CD4-positive, alpha-beta T cell (primary cell): ENCODE data around the gene SLC12A5. TPM values are rescaled to one million over a fixed set of nuclear protein-coding genes. Genes with fewer than 3 reads are reported as not detected.

ENCODE experiments used
- ATAC-seq: fragments of 200-7000 bp; cut with Tn5 transposase; one replicate; pipeline ENCODE4 v1.10.0; 2022; ENCODE audit warnings: mild to moderate bottlenecking; ENCODE audit not compliant: poor library complexity
- CTCF ChIA-PET: fragments of 350-600 bp; sonication (Branson Sonifier 250); formaldehyde crosslinking; loops from one replicate; lab custom pipeline; 2021; ENCODE audit warnings: antibody characterized with exemption, inconsistent platforms; lab: Charles Lee
- POLR2A ChIA-PET: fragments of 350-600 bp; sonication (Branson Sonifier 250); formaldehyde crosslinking; loops from one replicate; lab custom pipeline; 2021; ENCODE audit warnings: antibody characterized with exemption, inconsistent platforms; lab: Charles Lee
- DNase-seq, 14 experiments: peaks; one replicate each; pipeline ENCODE4 v3.0.0-alpha.2; 2013 to 2020; ENCODE audit warnings: mixed read lengths in 2 of 14
- H3K27ac ChIP-seq, 2 donors: one replicate each; pipeline versions ENCODE4 v1.5.1 to v1.7.0; 2013; ENCODE audit warnings: low read length in 2 of 2, low read depth in 1 of 2, mild to moderate bottlenecking in 1 of 2
- H3K27me3 ChIP-seq, 2 experiments: 1 replicate in 1 of 2; 2 replicates in 1 of 2; pipeline versions ENCODE4 v1.6.1 to v1.7.0; 2013; ENCODE audit warnings: low read length in 2 of 2, control low read depth in 1 of 2, mild to moderate bottlenecking in 1 of 2, moderate library complexity in 1 of 2; ENCODE audit not compliant: insufficient read depth in 2 of 2, control insufficient read depth in 1 of 2
- H3K36me3 ChIP-seq: one replicate; pipeline ENCODE4 v1.6.1; 2013; ENCODE audit warnings: low read length, control low read depth; ENCODE audit not compliant: insufficient read depth
- H3K4me1 ChIP-seq: one replicate; pipeline ENCODE4 v1.6.1; 2013; ENCODE audit warnings: low read length, control low read depth; ENCODE audit not compliant: insufficient read depth
- H3K4me3 ChIP-seq: one replicate; pipeline ENCODE4 v1.5.1; 2013; ENCODE audit warnings: mild to moderate bottlenecking, low read length, moderate library complexity
- H3K9me3 ChIP-seq, 2 experiments: 1 replicate in 1 of 2; 2 replicates in 1 of 2; pipeline versions ENCODE4 v1.6.1 to v1.7.0; 2013; ENCODE audit warnings: low read length in 2 of 2, mild to moderate bottlenecking in 2 of 2, control low read depth in 1 of 2, moderate library complexity in 1 of 2; ENCODE audit not compliant: control insufficient read depth in 1 of 2, insufficient read depth in 1 of 2
- H3K27ac Mint-ChIP-seq: one replicate; pipeline ENCODE4 v1.8.0; 2020; ENCODE audit warnings: mixed read lengths
- H3K27me3 Mint-ChIP-seq: one replicate; pipeline ENCODE4 v1.8.0; 2021; ENCODE audit warnings: mixed read lengths
- H3K36me3 Mint-ChIP-seq: one replicate; pipeline ENCODE4 v1.8.0; 2021; ENCODE audit warnings: low read depth, mixed read lengths
- H3K4me1 Mint-ChIP-seq: one replicate; pipeline ENCODE4 v1.8.0; 2021; ENCODE audit warnings: low read depth, mixed read lengths
- H3K4me3 Mint-ChIP-seq: one replicate; pipeline ENCODE4 v1.8.0; 2020; ENCODE audit warnings: mild to moderate bottlenecking, mixed read lengths
- H3K9me3 Mint-ChIP-seq: one replicate; pipeline ENCODE4 v1.8.0; 2020; ENCODE audit warnings: mixed read lengths
- intact Hi-C, 2 experiments: fragments of 100-400 bp; cut with DNase I in 1 of 2; cut with micrococcal nuclease in 1 of 2; formaldehyde crosslinking; loops; one replicate each; pipeline versions ENCODE4 v1.15.1 to v1.9.0; 2023 to 2025; cut with DNase I, micrococcal nuclease
- total RNA-seq, 174 experiments: library from RNA in 2 of 174; stranded (reverse) in 2 of 174; gene quantifications; one replicate each; pipeline ENCODE4 v1.2.3 and lab custom pipeline; 2021 to 2026
- TF ChIP-seq, protein P1 (sequence below): fragments of 200-600 bp; IDR thresholded peaks from one replicate; pipeline ENCODE4 v1.8.0; 2022; ENCODE audit warnings: antibody characterized with exemption, mild to moderate bottlenecking

The SLC12A5 gene
- total RNA-seq, 2 experiments from 2014 or later = 1.3 to 2.4 TPM

- Mint-ChIP-seq H3K27ac (no peak overlapping the region), H3K9me3 (no peaks in the 10 kb centered on the region), H3K4me3 (no peak overlapping the region), H3K36me3 (no peaks in the 10 kb centered on the region), H3K4me1 (no peaks in the 10 kb centered on the region), H3K27me3 (peaks cover 24% of the 10 kb centered on the region)
- Histone ChIP-seq H3K4me1 (no peaks in the 10 kb centered on the region), H3K4me3 (no peak overlapping the region), H3K27me3 (peaks cover 5 to 15% of the 10 kb centered on the region in 2 experiments), H3K9me3 (peaks cover 0 to 5% of the 10 kb centered on the region in 2 experiments), H3K36me3 (no peaks in the 10 kb centered on the region), H3K27ac (no peak overlapping the region)
- CTCF ChIA-PET = no interaction called here
- TF ChIP-seq, protein P1, sequence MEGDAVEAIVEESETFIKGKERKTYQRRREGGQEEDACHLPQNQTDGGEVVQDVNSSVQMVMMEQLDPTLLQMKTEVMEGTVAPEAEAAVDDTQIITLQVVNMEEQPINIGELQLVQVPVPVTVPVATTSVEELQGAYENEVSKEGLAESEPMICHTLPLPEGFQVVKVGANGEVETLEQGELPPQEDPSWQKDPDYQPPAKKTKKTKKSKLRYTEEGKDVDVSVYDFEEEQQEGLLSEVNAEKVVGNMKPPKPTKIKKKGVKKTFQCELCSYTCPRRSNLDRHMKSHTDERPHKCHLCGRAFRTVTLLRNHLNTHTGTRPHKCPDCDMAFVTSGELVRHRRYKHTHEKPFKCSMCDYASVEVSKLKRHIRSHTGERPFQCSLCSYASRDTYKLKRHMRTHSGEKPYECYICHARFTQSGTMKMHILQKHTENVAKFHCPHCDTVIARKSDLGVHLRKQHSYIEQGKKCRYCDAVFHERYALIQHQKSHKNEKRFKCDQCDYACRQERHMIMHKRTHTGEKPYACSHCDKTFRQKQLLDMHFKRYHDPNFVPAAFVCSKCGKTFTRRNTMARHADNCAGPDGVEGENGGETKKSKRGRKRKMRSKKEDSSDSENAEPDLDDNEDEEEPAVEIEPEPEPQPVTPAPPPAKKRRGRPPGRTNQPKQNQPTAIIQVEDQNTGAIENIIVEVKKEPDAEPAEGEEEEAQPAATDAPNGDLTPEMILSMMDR = no peak
- ATAC-seq = no peak
- no peak for DNase-seq
- POLR2A ChIA-PET = no interaction called here
- intact Hi-C loops = no loop called here
Observed at GRCh38 chr20:46049815-46050214, 20.8 kb downstream of the SLC12A5 start.

DNA sequence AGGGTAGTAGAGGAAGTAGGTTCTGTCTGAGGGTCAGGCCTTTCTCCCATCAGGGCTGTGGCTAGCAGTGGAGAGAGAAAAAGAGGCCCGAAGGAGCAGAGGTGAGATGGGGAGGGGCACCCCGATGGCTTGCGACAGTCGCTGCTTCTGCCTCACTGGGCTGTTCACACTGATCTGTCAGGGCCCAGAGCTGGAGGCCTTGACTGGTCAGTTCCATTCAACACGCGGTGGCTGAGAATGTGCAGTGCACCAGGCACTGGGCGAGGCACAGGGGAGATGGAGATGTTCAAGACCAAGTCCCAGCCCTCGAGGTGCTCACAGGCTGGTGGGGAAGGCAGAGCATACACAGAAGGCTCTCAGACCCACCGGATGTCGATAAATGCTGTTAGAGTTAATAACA is 21.4 kb downstream of the SLC12A5 start:
- Histone ChIP-seq H3K27me3 (peaks cover 5 to 12% of the 10 kb centered on the region in 2 experiments), H3K4me1 (no peaks in the 10 kb centered on the region), H3K36me3 (no peaks in the 10 kb centered on the region), H3K4me3 (no peak overlapping the region), H3K27ac (no peak overlapping the region), H3K9me3 (peaks cover 0 to 5% of the 10 kb centered on the region in 2 experiments)
- no peak for DNase-seq
- POLR2A ChIA-PET = no interaction called here
- H3K4me1 Mint-ChIP-seq = no peaks in the 10 kb centered on the region
- intact Hi-C loops = no loop called here
- no peak overlapping the region for H3K4me3 Mint-ChIP-seq
- ATAC-seq = no peak
- H3K9me3 Mint-ChIP-seq = no peaks in the 10 kb centered on the region
- H3K36me3 Mint-ChIP-seq = no peaks in the 10 kb centered on the region
- H3K27me3 Mint-ChIP-seq = peaks cover 29% of the 10 kb centered on the region
- TF ChIP-seq, protein P1 = no peak
- H3K27ac Mint-ChIP-seq = no peak overlapping the region
- CTCF ChIA-PET = no interaction called here

DNA sequence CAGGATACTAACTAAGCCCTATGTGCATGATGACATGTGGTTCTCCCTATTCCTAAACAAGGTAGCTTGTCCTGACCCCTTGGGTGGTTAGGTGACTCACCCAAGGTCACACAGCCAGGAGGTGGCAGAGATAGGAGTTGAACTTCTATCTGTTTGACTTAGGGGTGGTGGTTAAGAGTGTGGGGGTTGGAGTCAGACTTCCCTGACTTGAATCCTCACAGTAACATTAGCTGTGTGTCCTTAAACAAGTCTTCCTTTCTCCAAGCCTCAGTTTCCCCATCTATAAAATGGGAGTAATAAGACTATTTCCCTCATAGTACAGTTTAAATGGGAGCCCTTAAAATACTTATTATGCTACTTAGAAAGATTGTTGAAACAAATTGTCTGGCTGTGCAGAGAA is 21.9 kb downstream of the SLC12A5 start:
- ChIA-PET CTCF (no interaction called here), POLR2A (no interaction called here)
- intact Hi-C loops = no loop called here
- Mint-ChIP-seq H3K4me3 (no peak overlapping the region), H3K9me3 (no peaks in the 10 kb centered on the region), H3K27me3 (peaks cover 30% of the 10 kb centered on the region), H3K27ac (no peak overlapping the region), H3K36me3 (no peaks in the 10 kb centered on the region), H3K4me1 (no peaks in the 10 kb centered on the region)
- DNase-seq (no peak), ATAC-seq (no peak)
- TF ChIP-seq, protein P1 = no peak
- Histone ChIP-seq H3K4me3 (no peak overlapping the region), H3K27ac (no peak overlapping the region), H3K9me3 (peaks cover 0 to 5% of the 10 kb centered on the region in 2 experiments), H3K4me1 (no peaks in the 10 kb centered on the region), H3K27me3 (peaks cover 5 to 10% of the 10 kb centered on the region in 2 experiments), H3K36me3 (no peaks in the 10 kb centered on the region)
